HG02884 (cell line): Measurements from ENCODE around the gene MYRIP.

Source experiments
- ATAC-seq: cut with Tn5 transposase; IDR thresholded peaks from one replicate; pipeline ENCODE4 v1.9.1; 2021; ENCODE audit warnings: mild to moderate bottlenecking, moderate library complexity; ENCODE audit not compliant: unreplicated experiment

MYRIP gene

DNA sequence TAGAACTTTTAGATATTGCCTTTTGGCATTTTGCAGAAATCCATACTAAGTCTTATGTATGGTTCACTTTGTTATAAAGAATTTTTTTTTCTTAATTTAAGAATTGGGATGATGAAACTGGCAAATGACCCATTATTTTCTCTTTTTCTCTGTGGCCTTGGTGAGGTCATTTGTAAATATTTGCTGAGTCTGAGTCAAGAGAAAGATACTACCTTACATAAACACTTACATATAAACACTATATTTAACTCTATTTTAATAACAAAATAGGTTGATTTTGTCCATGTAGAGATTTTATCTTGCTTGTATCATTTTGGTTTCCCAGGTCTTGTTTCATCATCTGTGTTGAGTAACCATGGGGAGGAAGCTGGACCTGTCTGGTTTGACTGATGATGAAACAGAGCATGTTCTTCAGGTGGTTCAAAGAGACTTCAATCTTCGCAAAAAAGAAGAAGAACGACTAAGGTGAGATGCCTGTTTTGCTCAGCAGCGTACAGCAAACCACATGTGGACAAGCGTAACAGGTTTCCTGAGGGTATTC is 91.1 kb downstream of the MYRIP start:
- ATAC-seq = no peak

DNA sequence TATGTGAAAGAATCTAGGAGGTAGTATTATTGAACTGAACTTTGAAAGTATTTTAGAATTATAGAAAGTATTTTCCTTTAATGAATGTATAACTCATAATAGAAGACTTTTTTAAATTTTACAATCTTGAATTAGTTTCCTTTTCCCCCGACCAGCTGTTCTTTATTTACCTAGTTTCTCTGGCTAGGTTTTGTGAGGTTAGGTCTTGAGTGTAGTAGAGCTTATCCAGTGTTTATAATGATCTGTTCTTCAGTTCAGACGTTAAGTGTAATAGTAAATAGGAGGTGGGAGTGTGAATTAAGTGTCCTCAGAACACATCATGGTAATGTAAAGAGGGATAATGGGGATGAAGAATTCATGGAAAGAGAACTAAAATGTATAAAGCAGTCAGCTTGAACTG is 93.8 kb downstream of the MYRIP start:
- ATAC-seq = no peak

GRCh38 chr3:39905788-39906187 is 96.4 kb downstream of the MYRIP start:
- ATAC-seq = no peak

- ATAC-seq = no peak
Measured at GRCh38 chr3:39907981-39908380, 98.6 kb downstream of the MYRIP start.

GRCh38 chr3:39910135-39910534 is 100.7 kb downstream of the MYRIP start:
- no peak for ATAC-seq

DNA sequence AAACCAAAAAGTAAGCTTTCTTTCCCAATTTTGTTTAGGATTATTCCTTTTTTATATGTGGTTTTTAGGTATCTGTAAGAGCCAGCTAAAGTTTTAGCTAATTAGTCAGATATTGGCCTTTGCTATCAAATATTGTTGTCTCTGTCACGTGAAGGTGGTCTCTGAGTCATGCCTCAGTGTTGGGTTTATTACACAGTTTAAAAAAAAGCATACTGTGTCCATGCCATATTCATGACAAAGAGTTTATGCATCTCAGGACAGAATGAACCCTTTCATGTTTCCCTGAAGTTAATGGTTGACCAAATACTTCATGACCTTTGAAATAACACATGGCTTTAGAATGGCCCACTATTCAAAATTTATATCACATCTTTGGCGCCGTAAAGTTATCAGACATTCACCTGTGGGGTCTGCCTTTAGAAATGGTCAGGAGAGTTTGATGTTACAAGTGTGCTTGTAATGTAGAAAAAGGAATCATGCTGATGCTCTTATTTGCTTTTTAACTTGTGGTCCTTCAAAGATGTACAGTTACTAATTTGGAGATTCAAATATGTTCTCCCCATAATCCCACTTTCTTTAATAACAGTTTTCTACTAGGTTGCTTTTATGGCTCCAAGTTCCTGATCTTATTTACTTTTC is 101.5 kb downstream of the MYRIP start:
- no peak for ATAC-seq

DNA sequence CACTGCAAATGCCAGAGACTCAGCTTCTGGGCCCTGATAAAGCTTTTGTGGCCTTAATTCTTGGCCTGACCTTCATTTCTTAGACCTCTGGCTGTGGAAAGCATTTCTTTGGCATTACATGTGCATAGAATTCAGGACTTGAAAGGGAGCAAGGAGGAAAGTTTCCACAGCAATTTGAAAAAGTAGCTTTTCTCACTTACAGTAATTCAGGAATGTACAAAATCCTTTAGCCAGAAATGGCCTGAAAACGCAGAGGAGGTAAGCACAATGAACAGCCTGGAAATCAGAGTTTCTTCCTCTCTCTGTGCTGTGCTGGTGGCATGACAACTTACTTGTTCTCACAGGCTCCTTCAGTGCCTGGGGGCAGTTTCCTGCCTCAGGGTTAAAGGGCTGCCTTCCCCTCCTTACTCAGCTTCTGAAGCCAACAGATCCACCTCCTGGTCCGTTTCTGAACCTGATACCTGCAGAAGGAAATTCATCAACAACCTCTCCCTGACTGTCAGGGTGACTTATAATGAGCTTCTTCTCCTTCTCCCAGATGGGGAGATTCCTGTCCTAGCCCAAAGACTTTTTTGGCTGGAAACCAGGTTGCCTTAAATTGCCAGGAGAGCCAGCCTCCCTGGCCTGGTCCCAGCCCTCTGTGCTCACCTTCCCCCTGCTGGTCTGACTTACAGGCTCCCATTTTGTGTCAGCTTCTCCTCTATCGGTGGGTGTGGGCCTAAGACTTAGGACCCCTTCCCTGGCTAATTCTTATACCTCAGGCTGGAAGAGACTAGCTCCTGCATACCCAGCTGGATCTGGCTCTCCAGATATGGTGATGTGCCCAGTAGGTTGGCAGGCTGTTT is 102.3 kb downstream of the MYRIP start:
- no peak for ATAC-seq

DNA sequence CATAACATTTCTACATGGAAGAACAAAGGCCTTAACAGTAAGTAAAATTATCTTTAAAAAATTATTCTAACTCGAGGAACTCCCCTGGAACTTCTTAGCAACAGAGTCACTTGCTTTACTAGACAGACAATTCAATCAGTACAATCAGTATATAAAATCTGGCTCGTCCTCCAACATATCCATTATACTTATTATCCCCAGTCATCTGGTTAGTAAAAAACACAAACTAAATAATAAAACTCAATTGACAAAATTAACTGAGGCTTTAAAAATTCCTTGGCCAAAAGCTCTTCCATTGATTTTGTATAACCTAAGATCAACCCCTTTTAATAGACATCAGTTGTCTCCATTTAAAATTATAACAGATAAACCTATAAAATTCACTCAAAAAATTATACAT is 105.6 kb downstream of the MYRIP start:
- ATAC-seq = no peak

- no peak for ATAC-seq
Measured at GRCh38 chr3:39917065-39917773, 107.8 kb downstream of the MYRIP start.

GRCh38 chr3:39919281-39919680 is 109.9 kb downstream of the MYRIP start:
- no peak for ATAC-seq

DNA sequence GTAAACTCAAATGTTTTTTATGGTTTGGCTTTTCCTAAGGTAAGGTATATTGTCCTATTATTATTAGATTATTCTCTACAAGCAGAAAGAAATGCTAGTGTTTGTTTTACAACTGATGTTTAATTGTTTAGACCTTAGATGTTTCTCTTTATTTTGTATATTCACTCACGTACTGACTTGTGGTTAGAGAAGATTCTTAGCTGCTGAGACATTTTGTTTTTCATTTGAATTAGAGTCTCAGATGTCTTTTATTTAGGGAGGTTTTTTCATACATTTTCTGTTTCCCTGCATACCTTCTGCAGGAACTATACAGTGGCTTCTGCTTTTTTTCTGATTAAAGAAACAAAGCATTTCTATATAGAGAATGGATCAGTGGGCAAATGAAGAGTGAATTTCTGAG is 110.9 kb downstream of the MYRIP start:
- ATAC-seq = no peak

- ATAC-seq = no peak
Measured at GRCh38 chr3:39927479-39927878, 118.1 kb downstream of the MYRIP start.

DNA sequence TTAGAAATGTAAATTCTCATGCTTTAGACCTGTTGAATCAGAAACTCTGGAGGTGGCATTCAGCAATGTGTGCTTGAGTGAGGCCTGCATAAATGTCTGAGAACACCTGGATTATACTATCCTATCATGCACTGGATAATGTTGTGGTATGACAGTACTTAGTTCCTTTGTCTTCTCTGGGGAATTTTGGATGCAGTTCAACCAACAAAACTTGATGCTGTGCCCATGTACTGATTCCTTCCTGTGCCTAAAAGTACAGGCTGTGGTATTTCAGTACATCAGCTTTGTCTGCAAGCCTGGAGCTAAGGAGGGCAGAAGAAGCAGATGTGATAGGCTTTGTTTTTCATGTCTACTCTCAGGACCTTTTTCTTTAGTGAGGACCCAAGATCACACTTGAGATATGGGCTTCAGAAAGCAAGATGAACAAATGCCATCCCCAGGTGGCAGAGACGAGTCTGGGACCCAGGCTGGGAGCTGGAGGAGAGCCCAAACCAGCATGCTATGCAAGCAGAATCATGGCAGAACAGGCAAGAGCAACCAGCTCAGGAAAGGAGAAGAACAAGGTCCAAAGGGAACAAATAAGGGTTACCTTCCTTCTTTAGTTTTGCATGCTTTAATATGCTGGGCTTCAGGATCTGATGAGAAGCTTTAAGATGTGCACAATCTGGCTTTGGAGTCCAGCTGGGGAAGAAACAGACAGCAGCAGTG is 124.7 kb downstream of the MYRIP start:
- ATAC-seq = no peak

DNA sequence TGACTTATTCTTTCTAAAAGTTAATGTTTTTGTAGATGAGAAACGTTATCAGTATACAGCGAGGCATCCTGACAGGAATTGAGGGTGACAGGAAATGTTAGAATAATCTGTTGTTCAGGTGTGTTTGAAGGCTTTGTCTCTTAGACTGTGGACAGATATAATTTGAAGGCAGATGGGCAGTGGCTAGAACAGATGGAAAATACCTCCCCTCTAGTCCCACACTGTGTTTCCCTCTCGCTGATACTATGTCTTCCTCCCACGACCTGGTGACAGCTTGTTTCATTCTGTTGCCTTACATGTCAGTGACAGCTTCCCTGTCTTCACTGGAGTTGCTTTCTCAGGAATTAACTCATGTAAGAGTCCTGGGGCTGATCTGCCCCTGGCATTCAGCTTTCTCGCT is 125.3 kb downstream of the MYRIP start:
- no peak for ATAC-seq

GRCh38 chr3:39935261-39935660 is 125.9 kb downstream of the MYRIP start:
- no peak for ATAC-seq

DNA sequence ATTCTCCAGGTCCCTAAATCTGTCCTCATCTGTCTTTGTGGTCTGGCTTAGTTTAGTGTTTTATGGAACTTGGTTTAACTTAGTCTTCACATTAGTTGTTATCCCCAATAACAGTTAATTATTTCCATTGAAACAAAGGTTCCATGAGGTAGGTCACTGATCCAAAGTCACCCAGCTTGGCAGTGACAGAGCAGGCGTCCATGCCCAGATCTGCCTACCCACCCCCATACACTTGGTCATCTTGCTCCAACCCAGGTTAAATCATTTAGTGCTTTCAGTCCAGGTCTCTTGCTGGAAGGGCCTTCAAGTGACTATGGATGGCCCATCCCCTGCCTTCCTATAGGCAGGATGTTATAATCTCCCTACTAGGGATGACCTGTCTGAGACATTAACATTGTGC is 127.4 kb downstream of the MYRIP start:
- ATAC-seq = no peak

DNA sequence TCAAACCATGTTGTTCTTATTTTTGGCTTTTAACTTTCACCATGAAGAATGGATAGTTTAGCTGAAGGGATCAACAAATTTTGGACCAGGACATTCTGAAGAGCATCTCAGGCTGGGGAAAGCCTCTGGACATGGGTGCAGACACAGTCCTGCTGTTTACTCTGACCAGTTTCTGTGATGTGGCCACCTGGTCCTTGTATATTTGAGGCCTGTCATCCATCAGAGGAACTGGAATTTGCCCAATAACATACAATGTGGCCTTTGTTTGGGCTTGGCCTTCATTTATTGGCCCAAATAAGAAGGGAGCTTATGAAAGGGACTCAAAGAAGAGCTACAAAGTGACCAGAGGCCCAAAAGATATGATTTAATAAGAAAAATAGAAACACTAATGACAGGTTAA is 127.9 kb downstream of the MYRIP start:
- no peak for ATAC-seq

DNA sequence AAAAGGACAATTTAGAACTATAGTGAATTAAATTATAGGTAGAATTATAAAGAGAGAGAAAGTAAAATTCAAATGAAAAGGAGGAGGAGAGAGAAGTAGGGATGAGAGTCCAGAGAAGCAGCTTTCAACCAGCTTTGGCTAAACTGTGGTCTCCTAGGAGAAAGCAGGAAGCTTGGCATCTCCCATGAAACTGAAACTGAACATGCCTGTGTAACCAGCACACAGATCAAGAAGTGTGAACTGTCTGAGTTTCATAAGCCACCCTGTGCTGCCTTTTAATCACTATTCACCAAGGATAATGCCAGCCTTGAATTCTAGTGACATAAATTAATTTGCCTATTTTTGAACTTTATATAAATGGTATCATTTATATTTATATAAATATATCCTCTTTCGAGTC is 128.5 kb downstream of the MYRIP start:
- ATAC-seq = no peak

DNA sequence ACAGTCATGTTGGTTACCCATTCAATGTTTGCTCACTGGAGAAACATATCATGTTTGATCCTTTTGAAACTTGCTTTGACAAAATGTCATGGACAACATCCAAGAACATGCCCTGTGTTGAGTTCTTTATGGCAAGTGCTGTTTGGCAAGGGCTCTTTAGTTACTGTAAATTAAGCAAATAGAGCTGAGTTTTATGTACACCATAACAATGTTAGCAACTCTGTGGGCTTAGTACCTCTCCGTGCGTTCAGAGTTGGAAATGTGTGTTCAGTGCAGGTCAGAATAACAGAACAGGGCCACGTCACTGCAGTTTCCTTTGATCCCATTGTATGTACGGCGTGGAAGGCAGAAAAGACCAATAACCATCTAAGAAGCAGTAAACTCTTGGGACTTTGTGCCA is 132.5 kb downstream of the MYRIP start:
- no peak for ATAC-seq

GRCh38 chr3:39960515-39961191 is 151.2 kb downstream of the MYRIP start:
- ATAC-seq = no peak
